ENCODE data around the gene KRTAP4-16.

GRCh38 chr17:41140360-41141131, 38.5 kb upstream of the KRTAP4-16 start, which contains the start of gene KRTAP4-6:
- TF ChIP-seq EP300 (IDR thresholded peaks at IDR 0.05; ENCODE audit: low read depth) (no peak), CTCF (IDR thresholded peaks at IDR 0.05) (no peak)

Measured in transverse colon (tissue), 3 donors.